Retinal pigment epithelial cell (primary cell): Measurements from ENCODE around the gene SRCIN1.

ENCODE experiments used
- DNase-seq: peaks from one replicate; pipeline ENCODE4 v3.0.0-alpha.2; 2010; ENCODE audit warnings: low read depth
- H3K4me3 ChIP-seq: 2 replicates; pipeline ENCODE4 v1.5.1; 2011; ENCODE audit warnings: mild to moderate bottlenecking, low read length, control low read depth, moderate library complexity
- TF ChIP-seq, protein P1 (sequence below): conservative IDR thresholded peaks from 2 replicates; pipeline ENCODE4 v1.5.1; 2011; ENCODE audit warnings: low read depth, low read length, control low read depth, inconsistent platforms

The SRCIN1 gene

GRCh38 chr17:38554430-38555350, 51.1 kb downstream of the SRCIN1 start:
- no peak for DNase-seq
- no peak overlapping the region for H3K4me3 ChIP-seq
- TF ChIP-seq, protein P1, sequence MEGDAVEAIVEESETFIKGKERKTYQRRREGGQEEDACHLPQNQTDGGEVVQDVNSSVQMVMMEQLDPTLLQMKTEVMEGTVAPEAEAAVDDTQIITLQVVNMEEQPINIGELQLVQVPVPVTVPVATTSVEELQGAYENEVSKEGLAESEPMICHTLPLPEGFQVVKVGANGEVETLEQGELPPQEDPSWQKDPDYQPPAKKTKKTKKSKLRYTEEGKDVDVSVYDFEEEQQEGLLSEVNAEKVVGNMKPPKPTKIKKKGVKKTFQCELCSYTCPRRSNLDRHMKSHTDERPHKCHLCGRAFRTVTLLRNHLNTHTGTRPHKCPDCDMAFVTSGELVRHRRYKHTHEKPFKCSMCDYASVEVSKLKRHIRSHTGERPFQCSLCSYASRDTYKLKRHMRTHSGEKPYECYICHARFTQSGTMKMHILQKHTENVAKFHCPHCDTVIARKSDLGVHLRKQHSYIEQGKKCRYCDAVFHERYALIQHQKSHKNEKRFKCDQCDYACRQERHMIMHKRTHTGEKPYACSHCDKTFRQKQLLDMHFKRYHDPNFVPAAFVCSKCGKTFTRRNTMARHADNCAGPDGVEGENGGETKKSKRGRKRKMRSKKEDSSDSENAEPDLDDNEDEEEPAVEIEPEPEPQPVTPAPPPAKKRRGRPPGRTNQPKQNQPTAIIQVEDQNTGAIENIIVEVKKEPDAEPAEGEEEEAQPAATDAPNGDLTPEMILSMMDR: no peak

DNA sequence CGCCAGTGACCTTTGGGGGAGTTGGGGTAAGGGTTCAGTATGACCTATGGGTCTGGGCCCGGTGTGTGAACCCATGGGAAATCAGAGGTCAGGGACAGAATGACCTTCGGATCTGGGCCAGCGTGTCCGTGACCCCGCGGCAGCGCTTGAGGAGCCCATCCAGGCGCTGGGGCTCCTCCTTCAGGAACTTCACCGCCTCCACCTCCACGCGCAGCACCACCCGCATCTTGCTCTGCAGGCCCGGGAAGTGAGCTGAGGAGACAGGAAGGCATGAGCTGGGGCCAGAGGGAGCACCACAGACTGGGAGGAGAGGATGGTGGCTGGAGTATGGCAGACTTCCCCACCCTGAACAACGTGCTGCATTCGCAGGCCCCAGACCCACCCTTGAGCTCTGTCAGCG, 53.4 kb downstream of the SRCIN1 start:
- TF ChIP-seq, protein P1: no peak
- no peak for DNase-seq

GRCh38 chr17:38551121-38551520, 54.6 kb downstream of the SRCIN1 start:
- DNase-seq: no peak
- TF ChIP-seq, protein P1: no peak

More for the DNA sequence above, 53.4 kb downstream of the SRCIN1 start:
- H3K4me3 ChIP-seq: no peak overlapping the region

GRCh38 chr17:38550661-38551060, 55.1 kb downstream of the SRCIN1 start:
- TF ChIP-seq, protein P1: no peak
- no peak for DNase-seq
- no peak overlapping the region for H3K4me3 ChIP-seq

More at GRCh38 chr17:38551121-38551520, 54.6 kb downstream of the SRCIN1 start:
- H3K4me3 ChIP-seq: no peak overlapping the region

DNA sequence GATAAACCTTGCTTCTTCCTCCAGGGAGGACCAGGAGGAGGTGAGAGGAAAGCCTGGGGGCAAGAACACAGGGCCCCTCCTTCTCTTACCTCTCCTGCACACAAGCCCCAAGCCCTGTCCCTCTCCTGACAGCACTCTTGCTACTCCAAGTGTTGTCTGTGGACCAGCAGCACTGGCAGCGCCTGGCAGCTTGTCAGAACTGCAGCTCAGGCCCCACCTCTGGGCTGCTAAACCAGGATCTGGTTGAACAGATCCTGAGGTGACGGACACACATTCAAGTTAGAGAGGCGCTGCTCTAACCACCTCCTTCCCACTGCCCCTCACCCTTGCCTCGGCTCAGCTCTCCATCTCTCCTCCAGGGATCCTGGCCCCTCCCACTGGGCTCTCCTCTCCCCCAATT, 56.5 kb downstream of the SRCIN1 start:
- TF ChIP-seq, protein P1: no peak
- DNase-seq: no peak
- no peak overlapping the region for H3K4me3 ChIP-seq

GRCh38 chr17:38547444-38547843, 58.3 kb downstream of the SRCIN1 start:
- TF ChIP-seq, protein P1: no peak
- no peak overlapping the region for H3K4me3 ChIP-seq
- DNase-seq: no peak

DNA sequence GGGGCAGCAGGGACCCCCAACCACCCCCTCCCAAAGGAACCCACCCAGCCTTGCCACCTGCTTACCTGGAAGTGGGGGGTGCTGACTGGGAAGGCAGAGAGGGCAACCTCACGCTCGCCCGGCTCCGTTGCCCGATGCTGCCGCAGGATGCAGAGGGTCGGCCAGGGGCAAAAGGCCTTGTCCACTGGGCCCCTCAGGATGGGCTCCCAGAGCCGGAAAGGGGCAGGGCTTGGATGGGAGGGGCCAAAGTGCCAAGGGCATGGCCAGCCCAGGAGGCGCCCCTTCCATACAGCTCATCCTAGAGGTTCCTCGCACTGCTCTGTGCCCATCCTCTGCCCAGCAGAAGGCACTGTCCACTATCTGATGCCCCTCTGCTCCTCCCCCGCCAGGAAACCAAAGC, 59.4 kb downstream of the SRCIN1 start:
- no peak for DNase-seq
- TF ChIP-seq, protein P1: no peak

More for the DNA sequence above, 59.4 kb downstream of the SRCIN1 start:
- H3K4me3 ChIP-seq: no peak overlapping the region
